T-helper 2 cell treated with Interferon-gamma antibody and Interleukin-4, amounts not matched to agents 5 μg/mL and 100 μg/mL, for 36 hours (primary cell): ENCODE results near the gene SLC6A18.
"Not testable (repeated sequence)": the region's sequence is repeated elsewhere in the genome, so short reads cannot be mapped to it uniquely, and the experiment has no call there.

Source experiments
- DNase-seq: peaks from one replicate; pipeline ENCODE4 v3.0.0; 2021; ENCODE audit warnings: low spot score
- H3K27ac Mint-ChIP-seq: one replicate; pipeline ENCODE4 v1.8.0; 2021; ENCODE audit warnings: mild to moderate bottlenecking, mixed read lengths
- H3K27me3 Mint-ChIP-seq: one replicate; pipeline ENCODE4 v1.8.0; 2021; ENCODE audit warnings: low read depth, mixed read lengths
- H3K36me3 Mint-ChIP-seq: one replicate; pipeline ENCODE4 v1.8.0; 2021; ENCODE audit warnings: low read depth, mixed read lengths
- H3K4me1 Mint-ChIP-seq: one replicate; pipeline ENCODE4 v1.8.0; 2021; ENCODE audit warnings: low read depth, mixed read lengths
- H3K4me3 Mint-ChIP-seq: one replicate; pipeline ENCODE4 v1.8.0; 2022; ENCODE audit warnings: mild to moderate bottlenecking, moderate library complexity, mixed read lengths
- H3K9me3 Mint-ChIP-seq: one replicate; pipeline ENCODE4 v1.8.0; 2021; ENCODE audit warnings: mixed read lengths

SLC6A18 gene

GRCh38 chr5:1220831-1221230 lies 4.3 kb upstream of the SLC6A18 start:
- no peaks in the 10 kb centered on the region for H3K27me3 Mint-ChIP-seq
- H3K36me3 Mint-ChIP-seq: no peaks in the 10 kb centered on the region
- no peak overlapping the region for H3K4me3 Mint-ChIP-seq
- H3K4me1 Mint-ChIP-seq: no peaks in the 10 kb centered on the region
- no peak overlapping the region for H3K27ac Mint-ChIP-seq
- no peak for DNase-seq
- H3K9me3 Mint-ChIP-seq: no peaks in the 10 kb centered on the region

DNA sequence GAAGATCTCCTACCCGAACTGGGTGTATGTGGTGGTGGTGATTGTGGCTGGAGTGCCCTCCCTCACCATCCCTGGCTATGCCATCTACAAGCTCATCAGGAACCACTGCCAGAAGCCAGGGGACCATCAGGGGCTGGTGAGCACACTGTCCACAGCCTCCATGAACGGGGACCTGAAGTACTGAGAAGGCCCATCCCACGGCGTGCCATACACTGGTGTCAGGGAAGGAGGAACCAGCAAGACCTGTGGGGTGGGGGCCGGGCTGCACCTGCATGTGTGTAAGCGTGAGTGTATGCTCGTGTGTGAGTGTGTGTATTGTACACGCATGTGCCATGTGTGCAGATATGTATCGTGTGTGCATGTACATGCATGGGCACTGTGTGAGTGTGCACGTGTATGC lies 3.5 kb upstream of the SLC6A18 start:
- Mint-ChIP-seq H3K27me3 (no peaks in the 10 kb centered on the region), H3K36me3 (no peaks in the 10 kb centered on the region), H3K27ac (no peak overlapping the region), H3K9me3 (no peaks in the 10 kb centered on the region), H3K4me3 (no peak overlapping the region), H3K4me1 (no peaks in the 10 kb centered on the region)
- no peak for DNase-seq

DNA sequence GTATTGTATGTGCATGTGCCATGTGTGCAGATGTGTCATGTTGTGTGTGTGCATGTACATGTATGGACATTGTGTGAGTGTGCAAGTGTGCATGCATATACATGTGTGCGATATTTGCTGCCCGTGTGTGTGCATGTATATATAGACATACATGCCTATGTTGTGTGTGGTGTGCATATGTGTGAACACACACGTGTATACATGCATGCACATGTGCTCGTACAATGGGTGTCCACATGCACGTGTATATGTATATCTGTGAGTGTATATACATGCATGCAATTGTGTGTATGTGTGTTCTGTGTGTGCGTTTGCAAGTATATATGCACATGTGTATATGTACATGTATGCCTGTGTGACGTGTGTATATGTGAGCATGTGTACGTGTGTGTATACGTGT lies 3.0 kb upstream of the SLC6A18 start:
- no peaks in the 10 kb centered on the region for H3K9me3 Mint-ChIP-seq
- H3K36me3 Mint-ChIP-seq: no peaks in the 10 kb centered on the region
- H3K4me1 Mint-ChIP-seq: no peaks in the 10 kb centered on the region
- no peak overlapping the region for H3K4me3 Mint-ChIP-seq
- DNase-seq: no peak
- H3K27me3 Mint-ChIP-seq: no peaks in the 10 kb centered on the region
- no peak overlapping the region for H3K27ac Mint-ChIP-seq

DNA sequence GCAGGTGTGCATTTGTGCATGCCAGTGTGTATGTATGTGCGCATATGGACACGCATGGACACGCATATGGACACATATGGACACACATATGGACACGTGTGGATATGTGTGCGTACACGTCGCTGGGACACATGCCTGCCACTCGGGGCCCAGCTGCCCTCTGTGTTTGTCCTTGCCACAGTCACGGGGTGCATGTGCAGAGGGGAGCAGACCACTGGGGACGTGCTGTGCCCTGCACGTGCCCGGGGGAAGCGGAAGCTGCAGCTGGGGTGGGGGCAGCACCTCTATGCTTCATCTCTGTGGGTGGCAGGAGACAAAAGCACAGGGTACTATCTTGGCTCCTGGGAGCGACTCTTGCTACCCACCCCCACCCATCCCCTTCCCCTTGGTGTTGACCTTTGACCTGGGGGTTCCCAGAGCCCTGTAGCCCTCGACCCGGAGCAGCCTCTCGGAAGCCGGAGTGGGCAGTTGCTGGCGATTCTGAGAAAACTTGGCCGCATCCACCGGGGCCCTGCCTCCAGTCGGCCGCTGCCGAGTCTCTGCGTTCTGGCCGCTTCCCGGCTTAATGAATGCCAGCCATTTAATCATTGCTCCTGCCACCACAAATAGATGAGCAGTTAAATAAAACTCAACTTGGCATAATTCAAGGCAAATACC lies 2.4 kb upstream of the SLC6A18 start:
- Mint-ChIP-seq H3K27ac (no peak overlapping the region), H3K4me3 (no peak overlapping the region), H3K27me3 (no peaks in the 10 kb centered on the region), H3K4me1 (no peaks in the 10 kb centered on the region), H3K36me3 (no peaks in the 10 kb centered on the region), H3K9me3 (no peaks in the 10 kb centered on the region)
- no peak for DNase-seq

GRCh38 chr5:1223278-1223670 lies 1.9 kb upstream of the SLC6A18 start:
- H3K36me3 Mint-ChIP-seq: no peaks in the 10 kb centered on the region
- H3K9me3 Mint-ChIP-seq: no peaks in the 10 kb centered on the region
- no peaks in the 10 kb centered on the region for H3K4me1 Mint-ChIP-seq
- no peak overlapping the region for H3K4me3 Mint-ChIP-seq
- DNase-seq: no peak
- no peaks in the 10 kb centered on the region for H3K27me3 Mint-ChIP-seq
- H3K27ac Mint-ChIP-seq: no peak overlapping the region

- Mint-ChIP-seq H3K27ac (no peak overlapping the region), H3K36me3 (no peaks in the 10 kb centered on the region), H3K4me1 (no peaks in the 10 kb centered on the region), H3K4me3 (no peak overlapping the region), H3K27me3 (peaks cover 7% of the 10 kb centered on the region), H3K9me3 (no peaks in the 10 kb centered on the region)
- DNase-seq: no peak
Observed at GRCh38 chr5:1224631-1225030, 550 bp upstream of the SLC6A18 start.

DNA sequence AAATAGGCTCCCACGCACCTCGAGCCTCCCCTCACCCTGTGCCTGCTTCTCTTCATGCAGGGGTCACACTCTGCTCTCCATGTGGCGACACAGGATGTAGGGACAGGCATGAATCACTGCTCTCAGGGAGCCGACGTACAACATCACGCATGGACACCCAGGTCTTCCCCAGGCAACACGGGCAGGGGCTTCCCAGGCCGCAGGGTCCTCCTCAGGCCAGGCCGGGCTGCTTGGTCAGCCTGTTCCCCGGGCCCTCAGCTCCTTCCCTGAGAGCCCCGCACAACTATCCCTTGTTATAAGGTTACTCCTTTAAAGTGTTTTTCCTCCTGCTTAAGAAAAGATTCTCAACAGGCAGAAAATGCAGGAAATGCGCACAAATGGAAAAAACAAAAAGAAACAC lies 1.1 kb downstream of the SLC6A18 start:
- no peaks in the 10 kb centered on the region for H3K9me3 Mint-ChIP-seq
- peaks cover 12% of the 10 kb centered on the region for H3K27me3 Mint-ChIP-seq
- H3K4me1 Mint-ChIP-seq: no peaks in the 10 kb centered on the region
- H3K27ac Mint-ChIP-seq: no peak overlapping the region
- no peak overlapping the region for H3K4me3 Mint-ChIP-seq
- H3K36me3 Mint-ChIP-seq: no peaks in the 10 kb centered on the region
- no peak for DNase-seq

GRCh38 chr5:1226839-1227581 lies 1.8 kb downstream of the SLC6A18 start:
- Mint-ChIP-seq H3K4me1 (no peaks in the 10 kb centered on the region), H3K36me3 (no peaks in the 10 kb centered on the region), H3K4me3 (no peak overlapping the region), H3K27me3 (peaks cover 12% of the 10 kb centered on the region), H3K27ac (no peak overlapping the region), H3K9me3 (no peaks in the 10 kb centered on the region)
- DNase-seq: no peak

GRCh38 chr5:1227667-1228066 lies 2.5 kb downstream of the SLC6A18 start:
- DNase-seq: no peak
- Mint-ChIP-seq H3K4me1 (no peaks in the 10 kb centered on the region), H3K36me3 (no peaks in the 10 kb centered on the region), H3K27me3 (peaks cover 12% of the 10 kb centered on the region), H3K4me3 (no peak overlapping the region), H3K27ac (no peak overlapping the region), H3K9me3 (no peaks in the 10 kb centered on the region)

- no peak for DNase-seq
- no peak overlapping the region for H3K27ac Mint-ChIP-seq
- no peaks in the 10 kb centered on the region for H3K4me1 Mint-ChIP-seq
- peaks cover 12% of the 10 kb centered on the region for H3K27me3 Mint-ChIP-seq
- no peaks in the 10 kb centered on the region for H3K9me3 Mint-ChIP-seq
- no peaks in the 10 kb centered on the region for H3K36me3 Mint-ChIP-seq
- H3K4me3 Mint-ChIP-seq: no peak overlapping the region
Observed at GRCh38 chr5:1228120-1228519, 2.9 kb downstream of the SLC6A18 start.

DNA sequence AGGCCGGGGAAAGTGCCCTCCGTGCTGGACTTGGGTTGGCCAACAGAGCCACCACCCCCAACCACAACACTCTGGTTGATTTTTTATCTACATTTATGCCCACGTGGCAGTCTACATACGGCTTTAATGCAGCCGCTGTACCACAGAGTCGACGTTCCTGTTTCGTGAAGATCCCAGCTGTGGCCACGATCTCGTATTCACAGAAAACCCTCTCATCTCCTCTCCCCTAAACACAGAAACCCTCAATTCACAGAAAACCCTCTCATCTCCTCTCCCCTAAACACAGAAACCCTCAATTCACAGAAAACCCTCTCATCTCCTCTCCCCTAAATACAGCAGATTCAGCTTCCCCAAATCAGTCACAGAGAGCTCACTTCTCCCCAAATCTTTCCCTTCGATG lies 3.8 kb downstream of the SLC6A18 start:
- not testable (repeated sequence) for DNase-seq, H3K27ac Mint-ChIP-seq, H3K4me3 Mint-ChIP-seq, H3K4me1 Mint-ChIP-seq, H3K36me3 Mint-ChIP-seq, H3K9me3 Mint-ChIP-seq
- peaks cover 12% of the 10 kb centered on the region for H3K27me3 Mint-ChIP-seq

DNA sequence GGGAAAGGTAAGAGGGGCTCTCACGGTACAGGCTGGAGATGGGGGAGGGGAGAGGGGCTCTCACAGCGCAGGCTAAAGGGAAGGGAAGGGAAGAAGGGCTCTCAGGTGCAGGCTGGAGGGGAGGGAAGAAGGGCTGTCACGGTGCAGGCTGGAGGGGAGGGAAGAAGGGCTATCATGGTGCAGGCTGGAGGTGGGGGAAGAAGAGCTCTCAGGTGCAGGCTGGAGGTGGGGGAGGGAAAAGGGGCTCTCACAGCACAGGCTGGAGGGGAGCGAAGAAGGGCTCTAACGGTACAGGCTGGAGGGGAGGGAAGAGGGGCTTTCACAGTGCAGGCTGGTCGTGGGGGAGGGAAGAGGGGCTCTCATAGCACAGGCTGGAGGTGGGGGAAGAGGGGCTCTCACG lies 4.6 kb downstream of the SLC6A18 start:
- no peak overlapping the region for H3K4me3 Mint-ChIP-seq
- peaks cover 12% of the 10 kb centered on the region for H3K27me3 Mint-ChIP-seq
- H3K27ac Mint-ChIP-seq: no peak overlapping the region
- DNase-seq: no peak
- H3K36me3 Mint-ChIP-seq: no peaks in the 10 kb centered on the region
- no peaks in the 10 kb centered on the region for H3K4me1 Mint-ChIP-seq
- H3K9me3 Mint-ChIP-seq: no peaks in the 10 kb centered on the region

- H3K36me3 Mint-ChIP-seq: no peaks in the 10 kb centered on the region
- H3K9me3 Mint-ChIP-seq: no peaks in the 10 kb centered on the region
- DNase-seq: no peak
- no peak overlapping the region for H3K4me3 Mint-ChIP-seq
- H3K4me1 Mint-ChIP-seq: no peaks in the 10 kb centered on the region
- peaks cover 12% of the 10 kb centered on the region for H3K27me3 Mint-ChIP-seq
- H3K27ac Mint-ChIP-seq: no peak overlapping the region
Observed at GRCh38 chr5:1230551-1230950, 5.4 kb downstream of the SLC6A18 start.

DNA sequence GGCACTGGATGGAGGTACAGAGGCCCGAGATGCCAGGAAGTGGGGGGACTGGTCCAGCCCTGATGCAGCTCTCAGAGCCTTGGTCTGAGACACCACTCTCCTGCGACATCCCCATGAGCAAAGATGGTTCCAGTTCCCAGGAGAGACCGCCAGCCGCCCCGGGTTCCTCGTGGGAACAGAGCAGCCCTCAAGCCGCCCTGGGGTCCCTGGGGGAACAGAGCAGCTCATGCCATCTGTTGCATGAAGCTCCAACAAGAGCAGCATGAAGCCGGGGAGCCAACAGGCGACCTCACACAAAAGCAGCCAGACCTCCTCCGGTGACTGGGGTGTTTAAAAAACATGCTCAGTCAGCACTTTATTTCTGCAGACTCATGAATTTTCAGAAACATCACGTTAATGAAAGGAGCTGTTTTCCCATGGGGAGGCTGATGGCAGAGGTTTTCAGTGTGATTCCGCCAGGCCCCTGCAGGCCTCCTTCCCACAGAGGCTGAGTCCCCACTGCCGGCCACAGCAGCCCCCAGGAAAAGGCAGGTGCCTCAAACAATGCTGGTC lies 6.2 kb downstream of the SLC6A18 start:
- Mint-ChIP-seq H3K9me3 (peaks cover 7% of the 10 kb centered on the region), H3K27ac (no peak overlapping the region), H3K4me1 (no peaks in the 10 kb centered on the region), H3K27me3 (peaks cover 12% of the 10 kb centered on the region), H3K4me3 (no peak overlapping the region), H3K36me3 (no peaks in the 10 kb centered on the region)
- DNase-seq: no peak
